ENCODE measurements around the gene RFTN1.

- TF ChIP-seq CTCF (IDR thresholded peaks at IDR 0.05) (no peak), POLR2A (IDR thresholded peaks at IDR 0.05) (no peak)
Measured at GRCh38 chr3:16444344-16444743, 69.2 kb downstream of the RFTN1 start.

Data from heart left ventricle (tissue), 13 donors.